ENCODE results near the gene LTBP1.

- TF ChIP-seq, protein P1, sequence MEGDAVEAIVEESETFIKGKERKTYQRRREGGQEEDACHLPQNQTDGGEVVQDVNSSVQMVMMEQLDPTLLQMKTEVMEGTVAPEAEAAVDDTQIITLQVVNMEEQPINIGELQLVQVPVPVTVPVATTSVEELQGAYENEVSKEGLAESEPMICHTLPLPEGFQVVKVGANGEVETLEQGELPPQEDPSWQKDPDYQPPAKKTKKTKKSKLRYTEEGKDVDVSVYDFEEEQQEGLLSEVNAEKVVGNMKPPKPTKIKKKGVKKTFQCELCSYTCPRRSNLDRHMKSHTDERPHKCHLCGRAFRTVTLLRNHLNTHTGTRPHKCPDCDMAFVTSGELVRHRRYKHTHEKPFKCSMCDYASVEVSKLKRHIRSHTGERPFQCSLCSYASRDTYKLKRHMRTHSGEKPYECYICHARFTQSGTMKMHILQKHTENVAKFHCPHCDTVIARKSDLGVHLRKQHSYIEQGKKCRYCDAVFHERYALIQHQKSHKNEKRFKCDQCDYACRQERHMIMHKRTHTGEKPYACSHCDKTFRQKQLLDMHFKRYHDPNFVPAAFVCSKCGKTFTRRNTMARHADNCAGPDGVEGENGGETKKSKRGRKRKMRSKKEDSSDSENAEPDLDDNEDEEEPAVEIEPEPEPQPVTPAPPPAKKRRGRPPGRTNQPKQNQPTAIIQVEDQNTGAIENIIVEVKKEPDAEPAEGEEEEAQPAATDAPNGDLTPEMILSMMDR (IDR thresholded peaks at IDR 0.05), result no peak
- TF ChIP-seq POLR2A (IDR thresholded peaks at IDR 0.05; ENCODE audit: low read length) (no peak), FOXS1 (CRISPR knock-in tag; IDR thresholded peaks at IDR 0.05) (no peak)
Observed at GRCh38 chr2:32922501-32922900, 24.3 kb upstream of the LTBP1 start.
